ENCODE measurements around the gene FNDC8.
"Not testable (repeated sequence)": the region's sequence is repeated elsewhere in the genome, so short reads cannot be mapped to it uniquely, and the experiment has no call there.

Gene FNDC8

DNA sequence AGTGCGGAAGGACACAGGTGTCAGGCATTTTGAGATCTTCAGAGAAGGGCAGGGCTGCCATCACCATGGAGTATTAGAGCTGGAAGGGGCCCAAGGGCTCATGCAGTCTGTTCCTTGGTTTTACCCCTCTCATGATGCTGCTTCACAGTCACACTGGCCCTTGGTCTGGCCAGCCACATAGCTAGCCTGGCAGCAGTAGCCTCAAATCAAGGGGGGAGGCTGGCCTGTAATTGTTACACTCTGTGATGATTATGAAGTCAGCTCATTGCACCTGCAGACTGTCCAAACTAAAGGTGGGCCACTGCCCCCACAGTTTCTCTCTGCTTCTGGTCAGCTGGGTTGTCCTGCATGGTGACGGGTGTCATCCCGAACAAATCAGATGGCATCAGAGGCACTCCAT, at the start of gene FNDC8:
TSS of gene FNDC8 (plus strand) at position 301 of the 400 bp plus-strand sequence. CDS start at position 380, 79 bp downstream.
- no peak for DNase-seq

DNA sequence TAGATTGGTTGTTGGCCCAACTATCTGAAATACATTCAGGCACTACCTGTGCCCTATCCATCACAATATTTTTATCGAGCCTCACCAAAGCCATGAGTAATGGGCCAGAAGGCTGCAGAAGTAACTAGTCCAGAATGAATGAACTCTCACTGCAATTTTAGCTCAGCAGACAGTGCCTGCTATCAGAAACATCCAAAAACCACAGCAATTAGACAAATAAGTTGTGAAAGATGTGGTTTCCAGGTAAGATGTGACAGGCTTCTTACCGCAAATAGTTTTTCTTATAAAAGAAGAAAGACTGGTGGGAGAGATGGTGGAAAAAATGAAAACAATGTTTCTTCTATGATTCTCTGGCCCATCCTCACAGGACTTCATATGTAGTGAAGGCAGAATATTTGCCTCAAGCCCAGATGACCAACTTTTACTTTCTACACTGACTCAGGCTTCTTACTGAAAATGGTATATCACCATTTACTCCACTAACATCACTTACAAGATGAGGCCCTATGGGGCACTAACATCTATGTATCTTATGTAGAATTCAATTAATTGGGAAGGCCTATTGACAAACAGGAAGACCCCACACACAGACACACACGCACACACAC, 48.1 kb upstream of the FNDC8 start:
- no peak for DNase-seq

DNA sequence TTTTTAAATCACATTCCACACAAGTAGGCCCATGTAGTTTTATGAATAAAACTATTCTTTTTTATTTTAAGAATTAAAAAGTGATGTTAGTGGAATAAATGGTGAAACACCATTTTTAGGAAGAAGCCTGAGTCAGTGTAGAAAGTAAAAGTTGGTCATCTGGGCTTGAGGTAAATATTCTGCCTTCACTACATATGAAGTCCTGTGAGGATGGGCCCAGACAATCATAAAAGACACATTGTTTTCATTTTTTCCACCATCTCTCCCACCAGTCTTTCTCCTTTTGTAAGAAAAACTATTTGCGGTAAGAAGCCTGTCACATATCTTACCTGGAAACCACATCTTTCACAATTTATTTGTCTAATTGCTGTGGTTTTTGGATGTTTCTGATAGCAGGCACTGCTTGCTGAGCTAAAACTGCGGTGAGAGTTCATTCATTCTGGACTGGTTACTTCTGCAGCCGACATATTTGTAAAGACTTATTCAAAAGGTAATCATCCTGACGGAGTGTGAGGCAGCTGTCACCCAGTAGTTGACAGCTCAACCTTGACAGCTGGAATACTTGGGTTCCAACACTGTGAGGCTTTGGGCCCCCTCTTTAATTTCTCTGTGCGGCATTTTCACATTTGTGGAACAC, 47.3 kb upstream of the FNDC8 start:
- DNase-seq: no peak

- no peak for DNase-seq
Measured at GRCh38 chr17:35074711-35075707, 46.4 kb upstream of the FNDC8 start.

- DNase-seq: no peak
Measured at GRCh38 chr17:35076874-35077273, 44.5 kb upstream of the FNDC8 start.

GRCh38 chr17:35079547-35080423, 41.6 kb upstream of the FNDC8 start:
- DNase-seq: no peak

- DNase-seq: no peak
Measured at GRCh38 chr17:35080536-35080935, 40.9 kb upstream of the FNDC8 start.

- DNase-seq: no peak
Measured at GRCh38 chr17:35081638-35082037, 39.8 kb upstream of the FNDC8 start.

DNA sequence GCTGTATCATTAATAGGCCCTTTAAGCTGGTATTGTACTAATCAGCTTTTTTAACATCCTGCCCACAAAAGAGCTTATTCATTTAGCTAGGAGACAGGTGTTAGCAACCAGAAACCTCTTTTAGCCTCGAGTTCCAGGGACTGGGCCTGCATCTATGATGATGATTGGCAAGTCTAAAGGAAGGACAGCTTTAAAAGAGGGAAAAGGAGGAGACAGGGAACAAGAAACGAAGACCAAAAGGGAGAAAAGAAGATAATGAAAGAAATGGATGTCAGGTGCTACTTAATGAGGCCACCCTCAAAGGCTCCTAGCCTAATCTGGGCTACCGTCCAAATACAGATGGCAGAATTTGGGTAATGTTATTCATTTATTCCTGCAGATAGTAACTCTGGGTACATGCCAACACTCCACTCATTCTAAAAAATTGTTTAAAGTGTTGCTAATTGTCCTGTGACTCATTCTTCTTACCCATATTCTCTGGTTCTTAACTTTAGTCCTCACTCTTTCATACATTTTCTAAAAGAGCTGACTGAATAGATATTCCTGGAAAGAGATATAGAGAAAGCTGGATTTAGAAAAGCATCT, 39.2 kb upstream of the FNDC8 start:
- DNase-seq: no peak

DNA sequence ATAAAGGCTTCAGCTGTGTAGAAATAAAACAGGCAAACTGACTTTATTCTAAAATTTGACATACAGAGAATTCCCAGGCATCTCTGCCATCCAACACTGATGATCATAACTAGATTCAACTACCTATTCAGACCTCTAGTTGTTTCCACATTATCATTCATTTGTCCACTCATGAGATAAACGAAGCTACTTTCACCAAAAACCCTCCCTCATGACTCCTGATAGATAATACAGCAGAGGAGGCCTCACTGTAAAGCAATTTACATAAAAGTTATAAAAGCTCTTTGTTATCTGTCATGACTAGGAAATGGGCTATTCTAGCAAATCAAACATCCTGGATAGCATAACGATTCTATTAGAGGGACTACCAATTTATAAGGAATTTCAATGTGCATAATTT, 38.3 kb upstream of the FNDC8 start:
- no peak for DNase-seq

DNA sequence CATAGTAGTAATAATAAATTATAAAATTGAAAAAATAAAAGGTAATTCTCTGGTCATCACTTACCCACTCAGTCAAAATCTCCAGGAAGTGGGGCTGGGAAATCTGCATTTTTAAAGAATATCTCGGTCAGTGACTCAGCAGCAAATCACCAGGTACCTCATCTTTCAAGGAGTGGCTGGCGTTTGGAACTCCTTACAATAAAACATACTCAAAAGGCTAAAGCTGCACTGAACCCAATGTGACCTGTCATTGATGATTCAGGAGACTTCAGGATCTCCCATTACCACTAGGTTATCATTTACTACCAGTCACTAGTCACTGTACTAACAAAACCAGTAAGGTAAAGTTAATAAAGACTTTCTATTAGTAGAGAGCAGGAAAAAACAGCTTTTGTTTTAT, 36.4 kb upstream of the FNDC8 start:
- no peak for DNase-seq

- no peak for DNase-seq
Measured at GRCh38 chr17:35086164-35086563, 35.3 kb upstream of the FNDC8 start.

- no peak for DNase-seq
Measured at GRCh38 chr17:35086931-35087573, 34.4 kb upstream of the FNDC8 start.

- DNase-seq: peak in 1 of 2 donors; percentile 20
Measured at GRCh38 chr17:35087731-35088355, 33.6 kb upstream of the FNDC8 start.

DNA sequence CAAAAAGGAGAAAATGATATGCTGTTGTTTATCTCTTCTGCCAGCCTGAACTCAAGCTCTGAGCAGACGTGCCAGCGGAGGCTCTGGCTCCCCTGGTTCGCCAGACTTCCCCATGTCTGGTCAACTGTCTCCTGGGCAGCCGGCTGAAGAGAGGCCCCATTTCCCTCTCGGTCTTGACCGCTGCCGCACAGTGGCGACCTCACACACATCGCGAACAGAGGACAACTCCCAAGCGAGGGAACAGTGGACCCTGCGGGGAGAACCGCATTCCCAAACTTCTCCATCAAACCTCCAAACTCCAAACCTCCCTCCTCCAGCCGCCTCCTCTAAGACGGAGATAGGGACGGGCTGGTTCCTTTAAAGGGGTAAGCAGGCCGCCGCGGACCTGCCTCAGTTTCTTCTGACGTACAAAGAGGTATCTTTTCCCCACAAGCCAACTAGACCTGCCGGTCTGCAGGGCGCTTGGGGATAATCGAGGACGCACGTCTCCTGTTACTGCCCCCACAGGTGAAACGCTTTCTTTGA, 33.0 kb upstream of the FNDC8 start:
- no peak for DNase-seq

GRCh38 chr17:35088881-35089585, 32.4 kb upstream of the FNDC8 start:
- peak; percentile 84 to 95 for DNase-seq

DNA sequence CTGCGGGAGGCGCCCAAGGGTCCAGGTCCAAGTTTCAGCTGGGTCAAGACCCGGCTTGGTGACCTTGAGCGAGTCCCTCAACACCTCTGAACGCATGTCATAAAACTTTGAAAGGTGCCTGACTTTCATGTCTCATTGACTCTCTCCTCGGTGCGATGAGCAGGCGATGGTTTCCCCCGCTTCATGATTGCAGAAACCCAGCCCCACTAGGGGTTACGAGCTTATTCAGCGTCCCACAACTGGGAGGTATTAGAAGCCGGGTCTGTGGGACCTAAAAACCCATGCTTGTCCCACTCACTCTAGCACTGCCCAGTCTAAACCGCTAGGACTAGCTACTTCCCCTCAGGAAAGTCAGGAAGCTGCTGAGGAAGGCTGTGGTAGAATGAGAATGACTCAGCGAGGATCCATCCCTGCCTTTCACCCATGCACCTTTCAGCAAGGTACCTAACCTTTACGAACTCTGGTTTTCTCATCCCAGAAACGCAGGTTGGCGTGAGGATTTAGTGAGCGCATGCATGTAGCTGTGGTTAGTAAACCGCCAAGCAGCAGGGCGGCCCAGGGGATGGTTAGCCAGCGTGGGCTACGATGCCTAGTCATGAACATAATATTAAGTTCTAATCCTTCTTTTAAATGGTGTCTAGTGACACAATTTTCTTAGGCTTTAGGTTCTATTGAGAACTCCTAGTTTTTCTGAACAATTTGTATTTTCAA, 31.7 kb upstream of the FNDC8 start:
- DNase-seq: peak in 1 of 2 donors; percentile 46

- not testable (repeated sequence) for DNase-seq
Measured at GRCh38 chr17:35090707-35091106, 30.7 kb upstream of the FNDC8 start.

DNA sequence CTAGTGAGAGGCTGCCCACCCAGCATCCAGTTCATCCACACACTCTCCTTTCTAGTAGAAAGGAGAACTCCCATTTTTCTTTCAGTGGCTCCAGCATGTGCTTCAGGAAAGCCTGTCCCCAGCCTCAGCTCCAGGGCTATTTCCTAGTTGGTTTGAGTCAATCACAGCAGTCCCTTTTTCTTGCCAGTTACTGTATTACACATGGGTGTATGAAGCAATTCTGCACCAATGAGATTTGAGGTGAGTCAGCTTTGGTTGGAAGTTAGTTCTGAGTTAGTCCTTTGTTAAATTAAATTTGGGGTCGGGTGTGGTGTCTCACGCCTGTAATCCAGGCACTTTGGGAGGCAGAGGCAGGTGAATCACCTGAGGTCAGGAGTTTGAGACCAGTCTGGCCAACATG, 26.5 kb upstream of the FNDC8 start:
- no peak for DNase-seq

DNA sequence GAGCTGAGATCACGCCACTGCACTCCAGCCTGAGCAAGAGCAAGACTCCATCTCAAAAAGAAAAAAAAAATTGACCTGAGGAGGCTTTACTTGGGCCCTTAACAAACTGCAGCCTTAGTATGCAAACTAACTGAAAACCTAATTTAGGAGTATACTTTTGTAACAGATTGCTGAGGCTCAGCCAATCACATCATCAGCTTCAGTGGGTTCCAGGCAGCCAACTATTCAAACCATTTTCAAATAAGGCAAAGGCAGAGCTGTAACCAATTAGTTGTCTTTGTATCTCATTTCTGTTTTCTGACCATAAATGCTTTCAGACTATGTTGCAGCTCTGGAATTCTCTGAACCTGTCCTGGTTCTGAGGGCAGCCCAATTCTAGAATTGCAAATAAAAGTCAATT, 25.7 kb upstream of the FNDC8 start:
- DNase-seq: no peak

Data from stimulated activated CD4-positive, alpha-beta T cell treated with anti-CD3 and anti-CD28 coated beads, Interleukin-2, amount 100 ng/mL, for 48 hours (primary cell).